Ovary (tissue), 9 donors: ENCODE measurements around the gene MPP1. TPM values are rescaled to one million over a fixed set of nuclear protein-coding genes. Genes with fewer than 3 reads are reported as not detected.

Experiments used
- DNase-seq, 5 donors: peaks; one replicate each; pipeline ENCODE4 v3.0.0-alpha.2; 2019 to 2020
- H3K27ac ChIP-seq, 2 donors: fragments of 200-600 bp; one replicate each; pipeline versions ENCODE4 v1.5.1 to v1.8.0; 2019 to 2022
- H3K27me3 ChIP-seq: fragments of 200-600 bp; one replicate; pipeline ENCODE4 v1.8.0; 2022
- H3K36me3 ChIP-seq: fragments of 200-600 bp; sonication (generic); one replicate; pipeline ENCODE4 v1.5.1; 2019
- H3K4me1 ChIP-seq: one replicate; pipeline ENCODE4 v1.8.1; 2013; ENCODE audit warnings: mild to moderate bottlenecking, moderate library complexity; ENCODE audit not compliant: insufficient read depth
- H3K4me3 ChIP-seq: fragments of 200-600 bp; sonication (generic); one replicate; pipeline ENCODE4 v1.5.1; 2017
- H3K9me3 ChIP-seq, 2 donors: fragments of 200-600 bp in 1 of 2; sonication (generic) in 1 of 2; one replicate each; pipeline versions ENCODE4 v1.5.1 to v1.8.1; 2013 to 2019; ENCODE audit warnings: mild to moderate bottlenecking in 1 of 2, moderate library complexity in 1 of 2
- CTCF ChIP-seq, 3 donors: fragments of 450-650 bp in 2 of 3; fragments of 200-600 bp in 1 of 3; IDR thresholded peaks; one replicate each; pipeline versions ENCODE4 v1.5.1 to v1.8.0; 2016 to 2022; ENCODE audit warnings: antibody characterized with exemption in 3 of 3, mild to moderate bottlenecking in 1 of 3
- EP300 ChIP-seq: sonication (generic); formaldehyde crosslinking; IDR thresholded peaks from one replicate; pipeline ENCODE4 v1.6.1; 2017; ENCODE audit warnings: antibody characterized with exemption
- POLR2A ChIP-seq: fragments of 450-650 bp; IDR thresholded peaks from one replicate; pipeline ENCODE4 v1.6.1; 2017; ENCODE audit warnings: antibody characterized with exemption, mild to moderate bottlenecking, moderate library complexity
- WGBS, 3 donors: extraction: QIAGEN DNeasy Blood & Tissue Kit in 1 of 3; methylation state at CpG; one replicate each; pipeline versions ENCODE4 v1.1.5 to v1.1.7; 2013 to 2017; 5-methylcytosine and 5-hydroxymethylcytosine counted together
- intact Hi-C, 4 donors: fragments of 100-400 bp; cut with DNase I; formaldehyde crosslinking; loops; one replicate each; pipeline versions ENCODE4 v1.11.0 to v1.15.1; 2022 to 2023
- polyA plus RNA-seq, 2 donors: library from polyadenylated mRNA; stranded (reverse); fragments of 200-250 nt in 1 of 2; fragments of 350-450 nt in 1 of 2; fragmentation: Illumina TruSeq in 1 of 2; extraction: RNeasy Lipid Tissue Mini Kit (QIAGEN cat#74804) in 1 of 2; gene quantifications; one replicate each; pipeline ENCODE4 v1.2.3, GENCODE V29; 2013 to 2014
- total RNA-seq, 7 donors: library from RNA; depleted of rRNA in 2 of 7; stranded (reverse); fragments of >200 nt in 2 of 7; fragmentation: NEBNext Ultra II Directional in 3 of 7; extraction: Animal tissue kit (Norgen Biotek cat#: 25700) in 3 of 7; gene quantifications; one replicate each; pipeline versions ENCODE4 v1.1.0 to v1.2.4, GENCODE V29; 2016 to 2023
- donor health status: DM: no; HTN: no; CAD: no; lungs with moderate emphysema.
- donor health status: DM: no; HTN: no; CAD: no.
- donor health status: Bipolar disorder and iron deficiency.
- donor health status: DM: yes; HTN: yes; CAD: no.
- donor health status: DM: no; HTN: no; CAD: no.
- donor health status: DM: yes; HTN: yes; CAD: no.

Gene MPP1
- total and polyA plus RNA-seq, 9 donors: 9.2 to 46.9 (median 16.2) TPM

GRCh38 chrX:154800478-154801210 is 4.6 kb downstream of the MPP1 start:
- WGBS, 3 donors: 73 to 78% (median 75%) methylated on average over 8 of the region's 8 CpGs
- no peaks in the 10 kb centered on the region for H3K9me3 ChIP-seq
- H3K36me3 ChIP-seq: no peaks in the 10 kb centered on the region
- DNase-seq: no peak
- H3K4me3 ChIP-seq: no peak overlapping the region
- TF ChIP-seq EP300: no peak
- no peak for TF ChIP-seq CTCF (IDR thresholded peaks at IDR 0.05)
- no peak for TF ChIP-seq POLR2A
- H3K27ac ChIP-seq: no peak overlapping the region
- intact Hi-C loops: no loop called here
- peaks cover 1% of the 10 kb centered on the region for H3K4me1 ChIP-seq
- H3K27me3 ChIP-seq: no peaks in the 10 kb centered on the region

DNA sequence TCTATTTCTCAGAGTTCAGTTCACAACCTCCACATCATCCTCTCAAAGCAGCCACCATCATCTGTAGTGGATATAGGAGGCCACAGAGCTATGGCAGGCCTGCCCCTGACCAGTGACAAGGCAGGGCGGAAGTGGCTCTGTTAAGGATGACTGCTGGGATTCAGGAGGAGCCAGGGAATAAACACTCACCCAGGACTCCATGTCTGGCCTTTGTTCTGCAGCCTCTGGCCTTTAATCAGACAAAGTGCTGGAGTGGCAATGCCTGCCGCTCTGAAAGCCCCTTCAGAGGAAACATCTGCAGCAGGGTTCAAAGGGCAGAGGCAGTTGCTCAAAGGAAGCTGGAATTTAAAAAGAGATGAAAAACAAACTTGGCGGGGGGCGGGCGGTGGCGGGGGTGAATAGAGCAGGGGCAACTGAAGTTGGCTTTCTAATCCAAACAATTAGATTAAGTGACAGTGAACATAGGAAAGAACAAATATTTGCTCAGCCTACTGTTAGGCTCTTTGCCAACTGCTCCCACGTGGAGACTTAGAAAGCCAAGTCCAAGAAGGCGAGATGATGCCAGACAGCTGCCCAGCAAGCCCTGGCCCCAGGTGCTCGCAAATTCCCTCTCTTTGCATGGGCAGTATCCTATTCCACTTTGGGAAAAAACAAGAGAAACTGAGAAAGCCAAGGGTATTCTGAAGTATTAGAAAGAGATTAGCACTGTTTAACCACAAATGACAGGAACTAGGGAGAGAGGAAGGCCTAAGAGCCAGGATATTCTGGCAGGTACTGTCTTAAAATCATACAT is 5.5 kb downstream of the MPP1 start:
- no peaks in the 10 kb centered on the region for H3K9me3 ChIP-seq
- H3K4me1 ChIP-seq: peaks cover 1% of the 10 kb centered on the region
- H3K36me3 ChIP-seq: no peaks in the 10 kb centered on the region
- no peak for TF ChIP-seq CTCF (IDR thresholded peaks at IDR 0.05)
- no peak for TF ChIP-seq EP300
- TF ChIP-seq POLR2A: no peak
- no peak overlapping the region for H3K27ac ChIP-seq
- intact Hi-C loops: no loop called here
- DNase-seq: no peak
- no peak overlapping the region for H3K4me3 ChIP-seq
- 38 to 57% (median 48%) methylated on average over 9 of the region's 9 CpGs for WGBS, 3 donors
- no peaks in the 10 kb centered on the region for H3K27me3 ChIP-seq

DNA sequence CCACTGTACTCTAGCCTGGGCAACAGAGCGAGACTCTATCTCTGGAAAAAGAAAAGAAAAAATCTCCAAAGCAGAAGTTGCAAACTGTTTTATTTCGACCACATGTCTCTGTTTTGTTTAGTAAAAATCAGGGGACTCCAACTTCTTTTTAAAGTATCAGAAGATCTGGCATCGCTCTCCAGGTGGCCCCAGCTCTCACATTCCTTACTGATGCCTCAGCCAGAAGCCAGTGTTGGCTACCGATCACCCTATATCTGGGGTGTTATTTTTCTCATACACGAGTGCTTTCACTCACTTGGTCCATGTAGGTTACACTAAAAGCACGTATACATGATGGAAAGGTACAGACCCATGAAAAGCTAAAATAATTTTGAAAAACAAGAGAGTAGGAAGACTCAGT is 8.3 kb downstream of the MPP1 start:
- TF ChIP-seq CTCF (IDR thresholded peaks at IDR 0.05) (no peak), POLR2A (no peak), EP300 (no peak)
- Histone ChIP-seq H3K27ac (no peak overlapping the region), H3K4me1 (no peaks in the 10 kb centered on the region), H3K36me3 (no peaks in the 10 kb centered on the region), H3K9me3 (no peaks in the 10 kb centered on the region), H3K27me3 (no peaks in the 10 kb centered on the region), H3K4me3 (no peak overlapping the region)
- WGBS, 3 donors: 65 to 72% (median 68%) methylated on average over 6 of the region's 6 CpGs
- DNase-seq: no peak
- intact Hi-C loops: no loop called here

DNA sequence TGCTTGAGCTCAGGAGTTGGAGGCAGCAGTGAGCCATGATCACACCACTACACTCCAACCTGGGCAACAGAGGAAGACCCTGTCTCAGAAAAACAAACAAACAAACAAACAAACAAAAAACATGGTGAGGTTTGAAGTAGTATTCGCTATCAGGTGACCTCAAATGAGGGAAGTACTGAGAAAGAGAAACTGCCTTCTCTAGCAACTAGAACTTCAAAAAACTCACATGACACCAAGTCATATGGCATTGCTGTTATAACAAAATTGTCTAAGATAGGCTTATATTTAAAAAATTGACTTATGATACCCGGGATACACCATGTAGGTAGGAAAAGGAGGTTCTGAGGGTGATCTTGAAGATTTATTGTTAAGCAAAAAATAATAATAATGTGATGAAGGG is 10.3 kb downstream of the MPP1 start:
- WGBS, 3 donors: 65 to 71% (median 66%) methylated on average over 2 of the region's 2 CpGs
- Histone ChIP-seq H3K27ac (no peak overlapping the region), H3K9me3 (no peaks in the 10 kb centered on the region), H3K36me3 (no peaks in the 10 kb centered on the region), H3K27me3 (no peaks in the 10 kb centered on the region), H3K4me3 (no peak overlapping the region), H3K4me1 (no peaks in the 10 kb centered on the region)
- no peak for DNase-seq
- no peak for TF ChIP-seq EP300
- TF ChIP-seq POLR2A: no peak
- TF ChIP-seq CTCF (IDR thresholded peaks at IDR 0.05): no peak
- intact Hi-C loops: no loop called here
